Esophagus (tissue), 2 donors: ENCODE measurements around the gene BFSP1. TPM values are rescaled to one million over a fixed set of nuclear protein-coding genes. Genes with fewer than 3 reads are reported as not detected.

Source experiments
- H3K27ac ChIP-seq, 2 donors: one replicate each; pipeline ENCODE4 v1.5.1; 2013; ENCODE audit warnings: low read depth in 2 of 2, mild to moderate bottlenecking in 2 of 2, inconsistent platforms in 1 of 2, low read length in 1 of 2, moderate library complexity in 1 of 2
- H3K27me3 ChIP-seq, 2 donors: one replicate each; pipeline ENCODE4 v1.6.1; 2013; ENCODE audit warnings: low read length in 2 of 2, control low read depth in 1 of 2, mild to moderate bottlenecking in 1 of 2; ENCODE audit not compliant: insufficient read depth in 2 of 2, control insufficient read depth in 1 of 2
- H3K36me3 ChIP-seq, 2 donors: one replicate each; pipeline ENCODE4 v1.6.1; 2013; ENCODE audit warnings: low read length in 1 of 2; ENCODE audit not compliant: control insufficient read depth in 2 of 2, insufficient read depth in 2 of 2
- H3K4me1 ChIP-seq, 2 donors: one replicate each; pipeline ENCODE4 v1.6.1; 2013; ENCODE audit warnings: low read length in 1 of 2; ENCODE audit not compliant: control insufficient read depth in 2 of 2, insufficient read depth in 2 of 2
- H3K4me3 ChIP-seq, 2 donors: one replicate each; pipeline ENCODE4 v1.5.1; 2013; ENCODE audit warnings: low read length in 2 of 2, mild to moderate bottlenecking in 2 of 2, low read depth in 1 of 2, moderate library complexity in 1 of 2
- H3K9me3 ChIP-seq, 2 donors: one replicate each; pipeline ENCODE4 v1.6.1; 2013; ENCODE audit warnings: mild to moderate bottlenecking in 2 of 2, low read depth in 1 of 2, low read length in 1 of 2, moderate library complexity in 1 of 2; ENCODE audit not compliant: control insufficient read depth in 2 of 2, insufficient read depth in 1 of 2
- WGBS, 2 donors: extraction: QIAGEN DNeasy Blood & Tissue Kit; methylation state at CpG; one replicate each; pipeline ENCODE4 v1.1.7; 2013; 5-methylcytosine and 5-hydroxymethylcytosine counted together
- polyA plus RNA-seq, 2 donors: library from polyadenylated mRNA; stranded (reverse); fragments of 200-250 nt; gene quantifications; one replicate each; pipeline ENCODE4 v1.2.3, GENCODE V29; 2013
- donor health status: healthy with polysubstance abuse.
- donor health status: Bipolar disorder and iron deficiency.

Gene BFSP1
- polyA plus RNA-seq, 2 donors, result 0.80 to 1.2 TPM

- H3K4me1 ChIP-seq, result peaks cover 0 to 11% of the 10 kb centered on the region in 2 donors
- H3K36me3 ChIP-seq, result no peaks in the 10 kb centered on the region
- H3K4me3 ChIP-seq, result no peak overlapping the region
- 16 to 21% methylated on average over 7 of the region's 7 CpGs for WGBS, 2 donors
- H3K27ac ChIP-seq, result peak overlapping the region; percentile 98 to 99
- no peaks in the 10 kb centered on the region for H3K9me3 ChIP-seq
- H3K27me3 ChIP-seq, result no peaks in the 10 kb centered on the region
These were observed 27.2 kb upstream of the BFSP1 start for GRCh38 chr20:17558154-17558940.

GRCh38 chr20:17557675-17558006, 26.5 kb upstream of the BFSP1 start:
- Histone ChIP-seq H3K4me3 (no peak overlapping the region), H3K36me3 (no peaks in the 10 kb centered on the region), H3K27ac (peak overlapping the region; percentile 98), H3K9me3 (no peaks in the 10 kb centered on the region), H3K27me3 (no peaks in the 10 kb centered on the region), H3K4me1 (peaks cover 0 to 11% of the 10 kb centered on the region in 2 donors)
- WGBS, 2 donors, result 25 to 27% methylated on average over 3 of the region's 3 CpGs

GRCh38 chr20:17556837-17557674, 25.9 kb upstream of the BFSP1 start:
- Histone ChIP-seq H3K27me3 (no peaks in the 10 kb centered on the region), H3K36me3 (no peaks in the 10 kb centered on the region), H3K4me1 (peaks cover 0 to 11% of the 10 kb centered on the region in 2 donors), H3K9me3 (no peaks in the 10 kb centered on the region), H3K4me3 (no peak overlapping the region), H3K27ac (peak overlapping the region; percentile 98)
- 34% methylated on average over 11 of the region's 11 CpGs for WGBS, 2 donors

GRCh38 chr20:17555106-17555505, 23.9 kb upstream of the BFSP1 start:
- H3K36me3 ChIP-seq, result no peaks in the 10 kb centered on the region
- no peaks in the 10 kb centered on the region for H3K9me3 ChIP-seq
- no peak overlapping the region for H3K4me3 ChIP-seq
- H3K4me1 ChIP-seq, result peaks cover 0 to 7% of the 10 kb centered on the region in 2 donors
- H3K27me3 ChIP-seq, result no peaks in the 10 kb centered on the region
- 92 to 97% methylated on average over 3 of the region's 3 CpGs for WGBS, 2 donors
- H3K27ac ChIP-seq, result no peak overlapping the region

DNA sequence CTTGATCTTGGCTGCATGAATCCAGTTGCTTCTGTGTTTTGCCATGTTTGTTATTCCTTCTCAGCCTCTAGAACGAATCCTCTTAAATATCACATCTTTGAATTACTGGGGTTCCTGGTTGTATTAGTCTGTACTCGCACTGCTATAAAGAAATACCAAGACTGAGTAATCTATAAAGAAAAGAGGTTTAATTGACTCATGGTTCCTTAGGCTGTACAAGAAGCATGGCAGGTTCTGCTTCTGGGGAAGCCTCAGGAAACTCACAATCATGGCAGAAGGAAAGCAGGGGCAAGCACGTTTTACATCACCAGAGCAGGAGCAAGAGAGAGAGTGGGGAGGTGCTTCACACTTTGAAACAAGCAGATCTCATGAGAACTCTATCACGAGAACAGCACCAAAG, 18.0 kb upstream of the BFSP1 start:
- peaks cover 0 to 4% of the 10 kb centered on the region in 2 donors for H3K4me1 ChIP-seq
- no peaks in the 10 kb centered on the region for H3K36me3 ChIP-seq
- H3K27me3 ChIP-seq, result no peaks in the 10 kb centered on the region
- no peak overlapping the region for H3K4me3 ChIP-seq
- peak overlapping the region; percentile 36 to 52 for H3K27ac ChIP-seq
- no peaks in the 10 kb centered on the region for H3K9me3 ChIP-seq
- WGBS, 2 donors, result 57 to 62% methylated on average over 4 of the region's 4 CpGs

DNA sequence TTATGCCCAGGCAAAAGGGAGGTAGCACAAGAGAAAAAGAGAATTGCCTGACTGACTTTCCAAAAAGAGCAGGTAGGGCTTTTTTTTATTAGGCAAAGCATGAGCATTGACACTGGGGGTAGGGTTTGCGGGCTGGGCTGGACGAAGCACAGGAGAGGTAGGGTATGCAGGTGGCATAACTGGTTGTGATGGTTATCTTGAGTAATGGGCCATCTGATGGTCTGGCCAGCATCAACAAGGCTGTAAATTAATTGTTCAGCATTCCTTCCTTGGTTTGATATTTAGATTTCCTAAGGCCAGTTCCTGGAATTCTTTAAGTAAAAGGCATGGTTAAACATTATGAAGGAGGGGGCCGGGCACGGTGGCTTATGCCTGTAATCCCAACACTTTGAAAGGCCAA, 13.9 kb upstream of the BFSP1 start:
- Histone ChIP-seq H3K4me3 (no peak overlapping the region), H3K27ac (no peak overlapping the region), H3K27me3 (no peaks in the 10 kb centered on the region), H3K4me1 (peaks cover 0 to 4% of the 10 kb centered on the region in 2 donors), H3K36me3 (no peaks in the 10 kb centered on the region), H3K9me3 (no peaks in the 10 kb centered on the region)
- WGBS, 2 donors, result 81 to 84% methylated on average over 4 of the region's 4 CpGs

- no peaks in the 10 kb centered on the region for H3K9me3 ChIP-seq
- no peaks in the 10 kb centered on the region for H3K4me1 ChIP-seq
- peak overlapping the region; percentile 13 to 14 for H3K27ac ChIP-seq
- WGBS, 2 donors, result 64% methylated on average over 5 of the region's 5 CpGs
- H3K27me3 ChIP-seq, result no peaks in the 10 kb centered on the region
- H3K4me3 ChIP-seq, result no peak overlapping the region
- H3K36me3 ChIP-seq, result no peaks in the 10 kb centered on the region
These were observed 12.5 kb upstream of the BFSP1 start for GRCh38 chr20:17543531-17544131.

GRCh38 chr20:17542993-17543412, 11.8 kb upstream of the BFSP1 start:
- no peaks in the 10 kb centered on the region for H3K4me1 ChIP-seq
- H3K9me3 ChIP-seq, result no peaks in the 10 kb centered on the region
- peak overlapping the region in 1 of 2 donors; percentile 12 for H3K27ac ChIP-seq
- WGBS, 2 donors, result 61 to 76% methylated on average over 4 of the region's 4 CpGs
- H3K4me3 ChIP-seq, result no peak overlapping the region
- no peaks in the 10 kb centered on the region for H3K27me3 ChIP-seq
- H3K36me3 ChIP-seq, result no peaks in the 10 kb centered on the region

DNA sequence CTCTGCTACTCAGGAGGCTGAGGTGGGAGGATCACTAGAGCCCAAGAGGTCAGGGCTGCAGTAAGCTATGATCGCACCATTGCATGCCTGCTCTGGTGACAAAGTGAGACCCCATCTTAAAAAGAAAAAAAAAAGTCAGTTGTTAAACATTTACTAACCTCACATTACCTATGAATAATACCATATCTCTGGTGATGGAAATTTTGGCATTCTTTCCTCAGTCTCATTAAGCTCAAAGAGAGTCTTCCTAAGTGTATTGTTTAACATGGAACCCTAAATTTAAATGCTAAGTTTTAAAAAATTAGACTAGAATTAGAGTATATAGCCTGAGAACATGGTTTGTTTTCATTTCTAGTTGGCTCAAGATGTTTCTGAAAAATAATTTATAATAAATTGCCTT, 11.3 kb upstream of the BFSP1 start:
- WGBS, 2 donors, result 74 to 88% methylated on average over 1 of the region's 1 CpG
- Histone ChIP-seq H3K4me1 (no peaks in the 10 kb centered on the region), H3K27ac (no peak overlapping the region), H3K27me3 (no peaks in the 10 kb centered on the region), H3K36me3 (no peaks in the 10 kb centered on the region), H3K9me3 (no peaks in the 10 kb centered on the region), H3K4me3 (no peak overlapping the region)
